Gastrocnemius medialis (tissue), 4 donors: ENCODE measurements around the gene FCHO2.

Experiments
- POLR2A ChIP-seq, 2 donors: fragments of 450-650 bp; IDR thresholded peaks; one replicate each; pipeline ENCODE4 v1.6.1; 2017; ENCODE audit warnings: antibody characterized with exemption in 2 of 2, mild to moderate bottlenecking in 2 of 2, moderate library complexity in 2 of 2
- TF ChIP-seq, protein P1 (sequence below), 5 experiments: fragments of 450-650 bp in 3 of 5; fragments of 200-600 bp in 2 of 5; sonication (generic) in 2 of 5; IDR thresholded peaks in 4 of 5; conservative IDR thresholded peaks in 1 of 5; 1 replicate in 4 of 5; 2 replicates in 1 of 5; pipeline ENCODE4 v1.5.1; 2016 to 2019; ENCODE audit warnings: antibody characterized with exemption in 5 of 5, mild to moderate bottlenecking in 3 of 5, moderate library complexity in 3 of 5

DNA sequence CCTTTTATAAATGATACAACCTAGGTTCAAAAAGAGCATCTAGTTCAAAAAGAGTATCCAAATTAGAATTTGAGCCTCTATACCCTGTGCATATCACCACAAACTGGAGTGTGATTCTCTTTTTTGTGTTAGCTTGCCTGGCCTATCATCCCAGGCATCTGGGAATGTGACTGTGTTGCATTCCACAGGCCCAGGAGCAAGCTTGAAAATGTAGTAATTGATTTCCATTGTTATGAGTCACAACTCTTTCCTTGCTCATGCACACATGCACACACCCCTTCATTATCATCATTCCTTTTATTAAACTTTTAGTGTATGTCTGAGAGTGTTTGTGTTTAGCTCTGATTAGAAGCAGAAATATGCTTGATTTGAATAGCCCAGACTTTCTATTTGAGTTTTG lies 75.2 kb downstream of the FCHO2 start:
- TF ChIP-seq, protein P1, sequence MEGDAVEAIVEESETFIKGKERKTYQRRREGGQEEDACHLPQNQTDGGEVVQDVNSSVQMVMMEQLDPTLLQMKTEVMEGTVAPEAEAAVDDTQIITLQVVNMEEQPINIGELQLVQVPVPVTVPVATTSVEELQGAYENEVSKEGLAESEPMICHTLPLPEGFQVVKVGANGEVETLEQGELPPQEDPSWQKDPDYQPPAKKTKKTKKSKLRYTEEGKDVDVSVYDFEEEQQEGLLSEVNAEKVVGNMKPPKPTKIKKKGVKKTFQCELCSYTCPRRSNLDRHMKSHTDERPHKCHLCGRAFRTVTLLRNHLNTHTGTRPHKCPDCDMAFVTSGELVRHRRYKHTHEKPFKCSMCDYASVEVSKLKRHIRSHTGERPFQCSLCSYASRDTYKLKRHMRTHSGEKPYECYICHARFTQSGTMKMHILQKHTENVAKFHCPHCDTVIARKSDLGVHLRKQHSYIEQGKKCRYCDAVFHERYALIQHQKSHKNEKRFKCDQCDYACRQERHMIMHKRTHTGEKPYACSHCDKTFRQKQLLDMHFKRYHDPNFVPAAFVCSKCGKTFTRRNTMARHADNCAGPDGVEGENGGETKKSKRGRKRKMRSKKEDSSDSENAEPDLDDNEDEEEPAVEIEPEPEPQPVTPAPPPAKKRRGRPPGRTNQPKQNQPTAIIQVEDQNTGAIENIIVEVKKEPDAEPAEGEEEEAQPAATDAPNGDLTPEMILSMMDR (IDR thresholded peaks at IDR 0.05 in 4 of 5, conservative IDR thresholded peaks at IDR 0.05 in 1 of 5): no peak
- no peak for TF ChIP-seq POLR2A (IDR thresholded peaks at IDR 0.05)
